GDM1 (cell line): ENCODE results near the gene GARIN1A.
"Not testable (repeated sequence)": the region's sequence is repeated elsewhere in the genome, so short reads cannot be mapped to it uniquely, and the experiment has no call there.

ENCODE experiments used
- DNase-seq: peaks from one replicate; lab custom pipeline; 2025; lab: John Stamatoyannopoulos, UW

The GARIN1A gene

GRCh38 chr7:128683738-128684137, 11.6 kb downstream of the GARIN1A start:
- not testable (repeated sequence) for DNase-seq

DNA sequence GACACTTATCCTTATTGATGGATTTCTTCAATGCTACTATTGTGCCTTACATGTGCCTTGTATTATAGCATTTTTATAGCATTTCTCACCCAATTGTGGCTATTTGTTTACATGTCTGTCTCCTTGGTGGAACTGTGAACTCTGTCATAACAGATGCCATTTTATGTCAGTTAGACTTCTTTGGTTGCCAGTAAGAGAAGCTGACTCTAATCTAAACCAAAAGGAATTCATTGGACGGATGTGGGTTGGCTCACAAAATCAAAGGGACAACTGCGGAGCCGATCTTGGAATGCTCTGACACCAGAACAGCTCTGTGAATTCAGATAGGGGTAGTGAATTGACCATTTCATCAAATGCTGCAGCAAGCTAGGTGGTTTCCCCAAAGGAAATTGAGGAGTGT, 15.0 kb downstream of the GARIN1A start:
- no peak for DNase-seq

DNA sequence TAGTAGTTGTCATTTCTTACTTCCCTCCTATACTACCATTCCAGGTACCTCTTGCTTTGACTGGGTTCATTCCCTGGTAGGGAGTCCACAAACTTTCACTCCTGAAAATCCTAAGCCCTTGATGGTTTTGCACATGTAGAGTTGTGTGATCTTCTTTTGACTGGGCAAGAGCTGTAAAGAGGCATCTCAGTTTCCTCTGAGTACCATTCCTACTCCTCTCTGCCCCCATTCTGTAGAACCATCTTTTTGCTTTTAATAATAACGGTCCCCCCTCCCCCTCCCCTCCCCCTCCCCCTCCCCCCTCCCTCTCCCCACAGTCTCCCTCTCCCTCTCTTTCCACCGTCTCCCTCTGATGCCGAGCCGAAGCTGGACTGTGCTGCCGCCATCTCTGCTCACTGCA, 16.4 kb downstream of the GARIN1A start:
- no peak for DNase-seq

- not testable (repeated sequence) for DNase-seq
Measured at GRCh38 chr7:128689161-128689935, 17.3 kb downstream of the GARIN1A start.

DNA sequence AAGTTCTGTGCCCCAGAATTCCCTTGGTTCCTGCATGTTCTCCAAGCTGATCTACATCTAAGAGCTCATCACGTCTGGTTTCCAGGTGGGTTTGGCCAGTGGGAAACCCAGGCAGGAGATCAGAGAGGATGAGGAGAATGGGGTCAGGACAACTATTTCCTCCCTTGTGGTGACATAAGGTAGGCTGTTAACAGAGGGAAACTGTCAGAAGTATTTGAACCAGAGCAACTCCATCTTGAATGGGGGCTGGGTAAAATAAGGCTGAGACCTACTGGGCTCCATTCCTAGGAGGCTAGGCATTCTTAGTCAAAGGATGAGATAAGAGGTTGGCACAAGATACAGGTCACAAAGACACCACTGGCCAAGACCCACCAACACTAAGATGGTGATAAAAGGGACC, 19.1 kb downstream of the GARIN1A start:
- DNase-seq = no peak

- no peak for DNase-seq
Measured at GRCh38 chr7:128692623-128693270, 20.7 kb downstream of the GARIN1A start.

- no peak for DNase-seq
Measured at GRCh38 chr7:128693373-128694015, 21.4 kb downstream of the GARIN1A start.

- no peak for DNase-seq
Measured at GRCh38 chr7:128694738-128695137, 22.6 kb downstream of the GARIN1A start.

DNA sequence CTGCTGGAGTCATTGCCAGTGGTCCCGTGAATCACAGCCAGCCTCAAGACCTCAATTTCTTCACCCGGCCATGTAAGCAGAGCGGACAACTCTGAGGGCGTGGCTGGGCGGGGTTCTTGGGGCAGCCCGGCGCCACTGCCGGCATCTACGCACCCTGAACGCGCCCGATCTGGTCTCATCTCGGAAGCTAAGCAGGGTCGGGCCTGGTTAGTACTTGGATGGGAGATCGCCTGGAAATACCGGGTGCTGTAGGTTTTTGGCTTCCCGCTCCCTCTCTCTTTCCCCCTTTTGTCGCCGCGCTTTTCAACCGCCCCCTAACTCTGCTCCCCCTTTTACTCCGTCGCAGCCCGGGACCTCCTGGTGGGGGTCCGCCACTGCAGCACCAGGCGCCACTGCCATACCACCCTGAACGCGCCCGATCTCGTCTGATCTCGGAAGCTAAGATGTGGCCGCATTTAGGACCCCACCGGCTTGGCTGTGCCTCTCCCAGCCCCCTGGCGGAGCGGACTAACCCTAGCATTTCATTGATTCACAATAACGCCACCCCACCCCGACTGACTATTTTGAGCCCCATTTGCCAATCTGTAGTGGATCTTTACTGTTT, 25.3 kb downstream of the GARIN1A start:
- no peak for DNase-seq

DNA sequence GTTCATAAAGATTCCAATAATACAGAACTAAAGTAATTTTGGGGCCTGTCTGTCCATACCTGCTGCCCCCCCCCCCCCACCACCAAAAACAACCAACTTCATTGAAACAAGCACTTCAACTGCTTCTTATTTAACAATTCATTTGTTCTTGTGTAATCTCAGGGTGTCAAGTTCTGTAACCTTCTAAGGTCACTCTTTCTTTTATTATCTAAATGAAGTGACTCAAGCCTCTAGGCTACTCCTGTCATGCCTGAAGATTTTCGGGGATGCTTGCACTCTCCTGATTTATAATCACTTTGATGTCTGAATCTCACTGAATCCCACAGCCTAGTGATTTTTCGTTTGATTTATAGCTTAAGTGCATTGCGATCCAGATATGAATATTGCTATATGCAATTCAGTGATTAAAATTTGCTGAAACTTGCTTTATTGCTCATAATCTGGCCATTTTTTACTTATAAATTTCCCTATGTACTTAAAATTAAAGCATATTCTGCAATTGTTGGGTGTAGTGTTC, 27.2 kb downstream of the GARIN1A start:
- no peak for DNase-seq

GRCh38 chr7:128699895-128700294, 27.8 kb downstream of the GARIN1A start:
- DNase-seq = no peak

- DNase-seq = no peak
Measured at GRCh38 chr7:128701062-128701785, 29.1 kb downstream of the GARIN1A start.

GRCh38 chr7:128703609-128704241, 31.6 kb downstream of the GARIN1A start:
- DNase-seq = no peak

GRCh38 chr7:128705891-128706333, 33.8 kb downstream of the GARIN1A start:
- no peak for DNase-seq

DNA sequence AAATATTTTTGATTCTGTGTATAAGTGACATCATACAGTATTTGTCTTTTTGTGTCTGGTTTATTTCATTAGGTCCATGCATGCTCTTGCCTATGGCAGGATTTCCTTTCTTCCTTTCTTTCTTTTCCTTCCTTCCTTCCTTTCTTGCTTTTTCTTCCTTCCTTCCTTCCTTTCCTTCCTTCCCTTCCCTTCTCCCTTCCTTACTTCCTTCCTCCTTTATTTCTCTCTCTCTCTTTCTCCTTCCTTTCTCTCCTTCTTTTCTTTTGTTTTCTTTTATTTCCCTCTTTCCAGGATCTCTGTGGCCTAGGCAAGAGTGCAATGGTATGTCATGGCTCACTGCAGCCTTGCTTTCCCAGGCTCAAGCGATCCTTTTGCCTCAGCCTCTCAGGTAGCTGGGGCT, 35.7 kb downstream of the GARIN1A start:
- DNase-seq = no peak

DNA sequence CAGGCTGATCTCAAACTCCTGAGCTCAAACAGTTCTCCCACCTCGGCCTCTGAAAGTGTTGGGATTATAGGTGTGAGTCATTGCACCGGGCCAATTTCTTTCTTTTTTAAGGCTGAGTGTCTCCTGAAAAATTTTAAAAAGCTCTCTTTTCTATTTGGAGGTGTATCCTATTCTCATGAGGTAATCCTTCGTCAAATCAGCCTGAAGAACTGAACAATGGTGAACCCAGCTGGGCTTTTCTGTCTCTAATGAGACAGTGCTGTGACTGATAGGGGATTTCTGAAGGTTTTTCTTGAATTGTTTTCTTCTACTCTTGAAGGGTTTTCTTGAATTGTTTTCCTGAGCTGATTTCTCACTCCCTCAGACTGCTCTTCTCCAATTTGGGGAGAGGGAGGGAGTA, 36.1 kb downstream of the GARIN1A start:
- no peak for DNase-seq

GRCh38 chr7:128708824-128709223, 36.7 kb downstream of the GARIN1A start:
- no peak for DNase-seq

- DNase-seq = no peak
Measured at GRCh38 chr7:128710481-128710880, 38.4 kb downstream of the GARIN1A start.

- no peak for DNase-seq
Measured at GRCh38 chr7:128713794-128714193, 41.7 kb downstream of the GARIN1A start.

- no peak for DNase-seq
Measured at GRCh38 chr7:128714701-128715495, 42.8 kb downstream of the GARIN1A start.
